ENCODE results near the gene STX17.

The STX17 gene

GRCh38 chr9:99970481-99970880 is 64.0 kb downstream of the STX17 start:
- H3K4me3 ChIP-seq (ENCODE audit: low read depth, low read length): no peak overlapping the region
- no peak for DNase-seq (ENCODE audit: low read depth)
- in situ Hi-C loops (cut with HindIII; ENCODE audit: low sequenced_read_pairs): no loop called here
- TF ChIP-seq CTCF (IDR thresholded peaks at IDR 0.05; ENCODE audit: low read depth, low read length, missing control alignments): no peak

- no peak for DNase-seq (ENCODE audit: low read depth)
- no peak overlapping the region for H3K4me3 ChIP-seq (ENCODE audit: low read depth, low read length)
- in situ Hi-C loops (cut with HindIII; ENCODE audit: low sequenced_read_pairs): no loop called here
- no peak for TF ChIP-seq CTCF (IDR thresholded peaks at IDR 0.05; ENCODE audit: low read depth, low read length, missing control alignments)
These were observed 65.0 kb downstream of the STX17 start for GRCh38 chr9:99971410-99971809.

- H3K4me3 ChIP-seq (ENCODE audit: low read depth, low read length): no peak overlapping the region
- no peak for DNase-seq (ENCODE audit: low read depth)
- in situ Hi-C loops (cut with HindIII; ENCODE audit: low sequenced_read_pairs): no loop called here
- no peak for TF ChIP-seq CTCF (IDR thresholded peaks at IDR 0.05; ENCODE audit: low read depth, low read length, missing control alignments)
These were observed 67.0 kb downstream of the STX17 start for GRCh38 chr9:99973455-99973854.

- no peak for DNase-seq (ENCODE audit: low read depth)
- H3K4me3 ChIP-seq (ENCODE audit: low read depth, low read length): no peak overlapping the region
- no peak for TF ChIP-seq CTCF (IDR thresholded peaks at IDR 0.05; ENCODE audit: low read depth, low read length, missing control alignments)
- in situ Hi-C loops (cut with HindIII; ENCODE audit: low sequenced_read_pairs): no loop called here
These were observed 70.8 kb downstream of the STX17 start for GRCh38 chr9:99977033-99977792.

- no peak for TF ChIP-seq CTCF (IDR thresholded peaks at IDR 0.05; ENCODE audit: low read depth, low read length, missing control alignments)
- in situ Hi-C loops (cut with HindIII; ENCODE audit: low sequenced_read_pairs): no loop called here
- no peak overlapping the region for H3K4me3 ChIP-seq (ENCODE audit: low read depth, low read length)
- DNase-seq (ENCODE audit: low read depth): no peak
These were observed 71.8 kb downstream of the STX17 start for GRCh38 chr9:99978221-99978620.

GRCh38 chr9:99980598-99980997 is 74.1 kb downstream of the STX17 start:
- in situ Hi-C loops (cut with HindIII; ENCODE audit: low sequenced_read_pairs): no loop called here
- no peak for DNase-seq (ENCODE audit: low read depth)
- no peak overlapping the region for H3K4me3 ChIP-seq (ENCODE audit: low read depth, low read length)
- no peak for TF ChIP-seq CTCF (IDR thresholded peaks at IDR 0.05; ENCODE audit: low read depth, low read length, missing control alignments)
